ENCODE results near the gene SCAMP5. TPM values are rescaled to one million over a fixed set of nuclear protein-coding genes. Genes with fewer than 3 reads are reported as not detected.
A peak's percentile ranks its signal among the peaks of the same experiment; 100 is the strongest.

SCAMP5 gene
- total RNA-seq, 5 donors from 2014 or later (not counting 1 experiment from before 2014, with no cell fraction given), result 0.26 to 8.2 (median 0.51) TPM

DNA sequence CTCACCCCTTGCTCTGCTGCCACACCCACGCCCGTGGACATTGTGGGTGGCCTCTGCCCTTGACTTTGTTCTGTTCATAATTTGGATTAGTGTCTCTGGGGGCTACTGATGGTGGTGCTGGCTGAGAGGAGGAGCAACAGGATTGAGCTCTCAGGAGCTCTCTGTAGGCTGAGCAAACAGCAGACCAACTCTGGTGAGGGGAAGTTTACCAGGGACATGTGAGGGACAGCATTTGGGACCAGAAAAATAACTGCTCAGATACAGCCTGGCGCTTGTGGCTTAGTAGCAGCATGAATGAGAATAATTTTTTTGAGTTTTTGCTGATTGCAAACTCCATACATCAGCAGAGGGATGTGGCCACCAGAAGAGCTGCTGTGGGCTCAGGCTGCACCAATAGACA is 42.9 kb downstream of the SCAMP5 start:
- WGBS (ENCODE audit: insufficient coverage), result 83% methylated on average over 2 of the region's 3 CpGs
- Mint-ChIP-seq H3K27me3 (no peaks in the 10 kb centered on the region), H3K27ac (no peak overlapping the region), H3K9me3 (no peaks in the 10 kb centered on the region), H3K4me3 (no peak overlapping the region), H3K4me1 (peaks cover 11 to 29% (median 24%) of the 10 kb centered on the region in 3 donors), H3K36me3 (peaks cover 10% of the 10 kb centered on the region)
- POLR2A ChIA-PET, result no interaction called here
- no peaks in the 10 kb centered on the region for H3K27me3 ChIP-seq (replicated peaks in 1 of 2; ENCODE audit: control insufficient read depth in 2 of 2, extremely low read depth in 1 of 2, insufficient read depth in 2 of 2, low read length in 1 of 2)
- no peaks in the 10 kb centered on the region for H3K9me3 ChIP-seq
- no peak overlapping the region for H3K4me3 ChIP-seq (ENCODE audit: control insufficient read depth in 1 of 2, extremely low read depth in 1 of 2, low read length in 1 of 2)
- ATAC-seq (replicated peaks in 1 of 4), result no peak
- CTCF ChIA-PET, result interaction anchor here in 1 of 2 donors (0.6 kb wide), 1 partner anchor 110 kb away, joined by 5 read pairs; no protein-coding TSS in a partner anchor
- no peak overlapping the region for H3K27ac ChIP-seq (ENCODE audit: low read length)
- H3K36me3 ChIP-seq (ENCODE audit: control insufficient read depth in 2 of 2, extremely low read depth in 1 of 2, insufficient read depth in 1 of 2, low read length in 1 of 2), result no peaks in the 10 kb centered on the region
- H3K4me1 ChIP-seq (ENCODE audit: control insufficient read depth in 1 of 2, extremely low read depth in 1 of 2, insufficient read depth in 2 of 2, low read length in 2 of 2), result peaks cover 0 to 7% of the 10 kb centered on the region in 2 experiments
- DNase-seq, result no peak

GRCh38 chr15:75042730-75043508 is 47.6 kb downstream of the SCAMP5 start:
- H3K27me3 Mint-ChIP-seq, result no peaks in the 10 kb centered on the region
- peak; percentile 22 to 81 (median 53) for DNase-seq
- Histone ChIP-seq H3K36me3 (ENCODE audit: control insufficient read depth in 2 of 2, extremely low read depth in 1 of 2, insufficient read depth in 1 of 2, low read length in 1 of 2) (peaks cover 2 to 4% of the 10 kb centered on the region in 2 donors), H3K27me3 (replicated peaks in 1 of 2; ENCODE audit: control insufficient read depth in 2 of 2, extremely low read depth in 1 of 2, insufficient read depth in 2 of 2, low read length in 1 of 2) (no peaks in the 10 kb centered on the region), H3K4me3 (ENCODE audit: control insufficient read depth in 1 of 2, extremely low read depth in 1 of 2, low read length in 1 of 2) (no peak overlapping the region), H3K9me3 (no peaks in the 10 kb centered on the region), H3K27ac (ENCODE audit: low read length) (peak overlapping the region; percentile 53), H3K4me1 (ENCODE audit: control insufficient read depth in 1 of 2, extremely low read depth in 1 of 2, insufficient read depth in 2 of 2, low read length in 2 of 2) (peaks cover 0 to 44% of the 10 kb centered on the region in 2 experiments)
- peaks cover 14 to 53% (median 28%) of the 10 kb centered on the region in 3 donors for H3K4me1 Mint-ChIP-seq
- CTCF ChIA-PET, result interaction anchor here (0.5 to 1.4 kb wide), 5 partner anchors 10 to 295 kb away, joined by 3 to 10 read pairs (median 3); no protein-coding TSS in a partner anchor
- WGBS (ENCODE audit: insufficient coverage), result 35% methylated on average over 9 of the region's 12 CpGs
- no peaks in the 10 kb centered on the region for H3K9me3 Mint-ChIP-seq
- POLR2A ChIA-PET, result no interaction called here
- H3K36me3 Mint-ChIP-seq, result peaks cover 10% of the 10 kb centered on the region
- peak; percentile 73 to 84 (median 78) for ATAC-seq (replicated peaks in 1 of 4)
- H3K4me3 Mint-ChIP-seq, result no peak overlapping the region
- H3K27ac Mint-ChIP-seq, result peak overlapping the region; percentile 34 to 66

GRCh38 chr15:75043509-75044257 is 48.3 kb downstream of the SCAMP5 start:
- peaks cover 0 to 44% of the 10 kb centered on the region in 2 experiments for H3K4me1 ChIP-seq (ENCODE audit: control insufficient read depth in 1 of 2, extremely low read depth in 1 of 2, insufficient read depth in 2 of 2, low read length in 2 of 2)
- Mint-ChIP-seq H3K4me1 (peaks cover 13 to 50% (median 25%) of the 10 kb centered on the region in 3 donors), H3K27ac (no peak overlapping the region), H3K36me3 (peaks cover 13% of the 10 kb centered on the region), H3K4me3 (no peak overlapping the region), H3K9me3 (no peaks in the 10 kb centered on the region), H3K27me3 (no peaks in the 10 kb centered on the region)
- H3K36me3 ChIP-seq (ENCODE audit: control insufficient read depth in 2 of 2, extremely low read depth in 1 of 2, insufficient read depth in 1 of 2, low read length in 1 of 2), result peaks cover 4% of the 10 kb centered on the region in 2 donors
- DNase-seq, result peak in 23 of 35 experiments; percentile 6 to 64 (median 24)
- 90% methylated on average over 15 of the region's 20 CpGs for WGBS (ENCODE audit: insufficient coverage)
- ATAC-seq (replicated peaks in 1 of 4), result peak in 1 of 4 experiments; percentile 7
- no peaks in the 10 kb centered on the region for H3K9me3 ChIP-seq
- ChIA-PET POLR2A (no interaction called here), CTCF (interaction anchor here (0.5 to 1.4 kb wide), 6 partner anchors 11 to 294 kb away, joined by 3 to 10 read pairs (median 4); partner anchors contain the start of gene C15orf39 (in 1 of the 2))
- peak overlapping the region; percentile 53 for H3K27ac ChIP-seq (ENCODE audit: low read length)
- no peaks in the 10 kb centered on the region for H3K27me3 ChIP-seq (replicated peaks in 1 of 2; ENCODE audit: control insufficient read depth in 2 of 2, extremely low read depth in 1 of 2, insufficient read depth in 2 of 2, low read length in 1 of 2)
- H3K4me3 ChIP-seq (ENCODE audit: control insufficient read depth in 1 of 2, extremely low read depth in 1 of 2, low read length in 1 of 2), result no peak overlapping the region

DNA sequence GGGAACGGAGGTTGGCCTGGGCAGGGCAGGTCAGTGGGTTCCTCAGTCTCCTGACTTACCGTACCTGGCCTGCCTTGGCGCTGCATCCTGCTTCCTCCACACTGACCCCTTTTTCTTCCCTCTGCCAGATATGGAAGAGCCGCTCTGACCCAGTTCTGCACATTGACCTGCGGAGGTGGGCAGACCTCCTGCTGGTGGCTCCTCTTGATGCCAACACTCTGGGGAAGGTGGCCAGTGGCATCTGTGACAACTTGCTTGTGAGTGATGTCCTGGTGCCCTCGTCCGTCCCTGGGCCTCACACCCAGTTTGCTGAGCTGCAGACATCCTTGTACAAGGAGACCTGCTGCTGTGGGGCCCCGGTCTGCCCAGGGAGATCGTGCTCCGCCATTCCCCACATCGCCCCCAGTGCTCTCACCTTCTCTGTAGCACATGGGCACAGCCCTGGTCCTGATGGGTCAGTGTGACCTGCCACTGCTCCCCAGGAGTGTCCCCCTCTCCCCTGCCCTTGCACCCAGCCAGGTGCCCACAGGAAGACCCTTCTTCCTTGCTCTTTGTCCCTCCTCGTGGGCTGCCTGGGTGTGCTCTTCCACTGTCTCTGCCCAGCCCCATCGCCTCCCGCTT is 49.0 kb downstream of the SCAMP5 start:
- H3K4me3 Mint-ChIP-seq, result no peak overlapping the region
- ATAC-seq (replicated peaks in 1 of 4) (no peak), DNase-seq (no peak)
- no peaks in the 10 kb centered on the region for H3K9me3 ChIP-seq
- CTCF ChIA-PET, result interaction anchor here in 1 of 2 donors (0.8 to 1.4 kb wide), 4 partner anchors 15 to 160 kb away, joined by 3 to 10 read pairs (median 6); partner anchors contain the start of gene C15orf39
- POLR2A ChIA-PET, result no interaction called here
- peaks cover 13 to 50% (median 25%) of the 10 kb centered on the region in 3 donors for H3K4me1 Mint-ChIP-seq
- no peaks in the 10 kb centered on the region for H3K27me3 Mint-ChIP-seq
- H3K9me3 Mint-ChIP-seq, result no peaks in the 10 kb centered on the region
- no peaks in the 10 kb centered on the region for H3K27me3 ChIP-seq (replicated peaks in 1 of 2; ENCODE audit: control insufficient read depth in 2 of 2, extremely low read depth in 1 of 2, insufficient read depth in 2 of 2, low read length in 1 of 2)
- no peak overlapping the region for H3K4me3 ChIP-seq (ENCODE audit: control insufficient read depth in 1 of 2, extremely low read depth in 1 of 2, low read length in 1 of 2)
- H3K36me3 ChIP-seq (ENCODE audit: control insufficient read depth in 2 of 2, extremely low read depth in 1 of 2, insufficient read depth in 1 of 2, low read length in 1 of 2), result peaks cover 6 to 7% of the 10 kb centered on the region in 2 donors
- H3K27ac ChIP-seq (ENCODE audit: low read length), result no peak overlapping the region
- peaks cover 19% of the 10 kb centered on the region for H3K36me3 Mint-ChIP-seq
- WGBS (ENCODE audit: insufficient coverage), result 96% methylated on average over 9 of the region's 14 CpGs
- H3K4me1 ChIP-seq (ENCODE audit: control insufficient read depth in 1 of 2, extremely low read depth in 1 of 2, insufficient read depth in 2 of 2, low read length in 2 of 2), result peaks cover 0 to 44% of the 10 kb centered on the region in 2 experiments
- peak overlapping the region in 1 of 2 donors; percentile 44 for H3K27ac Mint-ChIP-seq

DNA sequence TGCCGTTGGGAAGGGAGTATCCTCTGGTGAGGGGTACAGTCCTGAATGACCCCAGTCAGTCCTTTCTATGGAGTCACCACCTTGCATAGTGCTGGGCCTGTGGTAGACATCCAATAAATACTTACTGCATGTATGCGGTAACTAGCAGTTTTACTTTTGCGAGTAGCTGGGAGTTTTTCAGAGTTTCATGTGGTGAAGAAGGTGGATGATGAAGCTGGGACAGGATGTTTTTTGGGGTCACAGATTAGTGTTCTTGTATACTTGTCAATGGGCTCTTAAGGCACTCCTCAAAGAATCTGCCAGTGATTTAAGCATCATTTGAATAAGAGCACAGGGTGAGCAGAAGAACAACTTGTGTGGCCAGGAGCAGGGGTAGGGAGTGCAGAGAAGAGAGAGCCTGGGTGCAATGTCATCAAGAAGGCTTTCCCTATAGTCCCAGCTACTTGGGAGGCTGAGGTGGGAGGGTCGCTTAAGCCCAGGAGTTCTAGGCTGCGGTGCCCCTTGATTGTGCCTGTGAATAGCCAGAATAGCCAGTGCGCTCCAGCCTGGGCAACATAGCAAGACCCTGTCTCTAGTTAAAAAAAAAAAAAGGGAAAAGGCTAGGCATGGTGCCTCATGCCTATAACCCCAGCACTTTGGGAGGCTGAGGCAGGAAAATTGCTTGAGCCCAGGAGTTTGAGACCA is 50.1 kb downstream of the SCAMP5 start:
- 89% methylated on average over 4 of the region's 6 CpGs for WGBS (ENCODE audit: insufficient coverage)
- no peak for ATAC-seq (replicated peaks in 1 of 4)
- Histone ChIP-seq H3K36me3 (ENCODE audit: control insufficient read depth in 2 of 2, extremely low read depth in 1 of 2, insufficient read depth in 1 of 2, low read length in 1 of 2) (peaks cover 6 to 7% of the 10 kb centered on the region in 2 donors), H3K4me1 (ENCODE audit: control insufficient read depth in 1 of 2, extremely low read depth in 1 of 2, insufficient read depth in 2 of 2, low read length in 2 of 2) (peaks cover 0 to 44% of the 10 kb centered on the region in 2 experiments), H3K27ac (ENCODE audit: low read length) (no peak overlapping the region), H3K9me3 (no peaks in the 10 kb centered on the region), H3K4me3 (ENCODE audit: control insufficient read depth in 1 of 2, extremely low read depth in 1 of 2, low read length in 1 of 2) (no peak overlapping the region), H3K27me3 (replicated peaks in 1 of 2; ENCODE audit: control insufficient read depth in 2 of 2, extremely low read depth in 1 of 2, insufficient read depth in 2 of 2, low read length in 1 of 2) (no peaks in the 10 kb centered on the region)
- Mint-ChIP-seq H3K9me3 (no peaks in the 10 kb centered on the region), H3K4me3 (no peak overlapping the region), H3K36me3 (peaks cover 22% of the 10 kb centered on the region), H3K27me3 (no peaks in the 10 kb centered on the region), H3K27ac (peak overlapping the region; percentile 56 to 64), H3K4me1 (peaks cover 13 to 49% (median 25%) of the 10 kb centered on the region in 3 donors)
- DNase-seq, result peak in 1 of 35 experiments; percentile 12
- ChIA-PET CTCF (interaction anchor here in 1 of 2 donors (0.5 to 0.9 kb wide), 3 partner anchors 8 to 557 kb away, joined by 3 to 5 read pairs (median 4); no protein-coding TSS in a partner anchor), POLR2A (interaction anchor here in 1 of 2 donors (0.5 kb wide), 1 partner anchor 1094 kb away, joined by 3 read pairs; no protein-coding TSS in a partner anchor)
